HL-60 (cell line): ENCODE measurements around the gene OR8S1.

Experiments used
- DNase-seq, 2 experiments: peaks; one replicate each; pipeline ENCODE4 v3.0.0-alpha.2; 2010 to 2020; ENCODE audit warnings: low read depth in 1 of 2, low spot score in 1 of 2
- H3K27ac ChIP-seq: fragments of 250-450 bp; sonication (Bioruptor Pico); replicated peaks from 2 replicates; pipeline ENCODE4 v1.5.1; 2020; ENCODE audit warnings: mild to moderate bottlenecking, moderate library complexity
- H3K27me3 ChIP-seq: fragments of 250-450 bp; sonication (Bioruptor Pico); 2 replicates; pipeline ENCODE4 v1.5.1; 2021; ENCODE audit warnings: mild to moderate bottlenecking, moderate library complexity; ENCODE audit not compliant: insufficient read depth, poor library complexity, severe bottlenecking
- H3K4me3 ChIP-seq: replicated peaks from 2 replicates; pipeline ENCODE4 v1.5.1; 2011; ENCODE audit warnings: mild to moderate bottlenecking, control low read depth, low read length; ENCODE audit not compliant: insufficient read depth
- CTCF ChIP-seq: IDR thresholded peaks from one replicate; pipeline ENCODE4 v1.5.1; 2011; ENCODE audit warnings: low read length, control low read depth, inconsistent platforms; ENCODE audit not compliant: insufficient read depth
- GABPA ChIP-seq: IDR thresholded peaks from 2 replicates; pipeline ENCODE4 v1.6.1; 2012; ENCODE audit warnings: low read depth
- POLR2AphosphoS5 ChIP-seq: IDR thresholded peaks from 2 replicates; pipeline ENCODE4 v1.6.1; 2012; ENCODE audit warnings: low read depth
- REST ChIP-seq: IDR thresholded peaks from 2 replicates; pipeline ENCODE4 v1.6.1; 2012; ENCODE audit warnings: low read depth; ENCODE audit not compliant: insufficient replicate concordance
- SPI1 ChIP-seq: IDR thresholded peaks from 2 replicates; pipeline ENCODE4 v1.6.1; 2012; ENCODE audit warnings: low read depth, mild to moderate bottlenecking, borderline replicate concordance

OR8S1 gene

GRCh38 chr12:48557919-48558318, 32.5 kb downstream of the OR8S1 start:
- Histone ChIP-seq H3K27me3 (peaks cover 4% of the 10 kb centered on the region), H3K27ac (no peak overlapping the region), H3K4me3 (no peak overlapping the region)
- TF ChIP-seq REST (no peak), SPI1 (no peak), GABPA (no peak), POLR2AphosphoS5 (no peak), CTCF (no peak)
- DNase-seq, result no peak

DNA sequence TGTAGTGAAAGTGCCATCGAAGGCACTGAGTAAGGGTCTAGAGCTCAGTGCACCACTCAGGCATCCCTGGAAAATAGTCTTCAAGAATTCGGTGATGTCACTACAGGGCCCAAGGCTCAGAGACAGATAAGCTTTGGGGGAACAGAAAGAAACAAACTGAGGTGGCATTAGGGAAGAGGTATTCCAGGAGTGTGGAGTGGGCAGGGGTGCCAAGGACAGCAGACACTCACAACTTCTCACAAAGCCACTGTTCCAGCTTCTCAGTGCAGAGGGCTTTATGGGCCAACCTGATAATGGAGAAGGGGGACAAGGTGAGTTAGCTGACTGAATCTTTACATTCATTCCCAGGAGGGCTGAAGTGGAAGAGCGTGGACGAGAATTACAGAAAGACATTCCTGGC, 42.3 kb downstream of the OR8S1 start:
- Histone ChIP-seq H3K27me3 (no peaks in the 10 kb centered on the region), H3K4me3 (no peak overlapping the region), H3K27ac (no peak overlapping the region)
- no peak for TF ChIP-seq GABPA
- no peak for TF ChIP-seq POLR2AphosphoS5
- no peak for DNase-seq

- no peaks in the 10 kb centered on the region for H3K27me3 ChIP-seq
- no peak for DNase-seq
- TF ChIP-seq POLR2AphosphoS5 (no peak), GABPA (no peak), REST (no peak), CTCF (no peak), SPI1 (no peak)
- no peak within 1 kb of the TSS for H3K27ac ChIP-seq
- H3K4me3 ChIP-seq, result no peak within 1 kb of the TSS
Measured at GRCh38 chr12:48569946-48570345, 44.5 kb downstream of the OR8S1 start, which contains the start of gene LALBA. LALBA (minus strand) TSS chr12:48570046; CDS start chr12:48570020, 26 bp downstream.

GRCh38 chr12:48572326-48572725, 46.9 kb downstream of the OR8S1 start:
- Histone ChIP-seq H3K27me3 (no peaks in the 10 kb centered on the region), H3K27ac (no peak overlapping the region), H3K4me3 (no peak overlapping the region)
- DNase-seq, result peak in 1 of 2 experiments; percentile 5
- TF ChIP-seq POLR2AphosphoS5 (no peak), GABPA (no peak), REST (no peak), CTCF (no peak), SPI1 (no peak)
